ENCODE measurements around the gene VIP.

Gene VIP

GRCh38 chr6:152736687-152737273 is 13.8 kb upstream of the VIP start:
- H3K27me3 ChIP-seq (replicated peaks), result no peaks in the 10 kb centered on the region
- no peaks in the 10 kb centered on the region for H3K36me3 ChIP-seq (replicated peaks)
- in situ Hi-C loops (cut with HindIII; ENCODE audit: low pct_ligation_motif_present, low sequenced_read_pairs), result no loop called here
- no peak overlapping the region for H3K27ac ChIP-seq
- no peak for DNase-seq
- no peak overlapping the region for H3K4me3 ChIP-seq (ENCODE audit: low read depth, low read length)
- TF ChIP-seq, protein P1, sequence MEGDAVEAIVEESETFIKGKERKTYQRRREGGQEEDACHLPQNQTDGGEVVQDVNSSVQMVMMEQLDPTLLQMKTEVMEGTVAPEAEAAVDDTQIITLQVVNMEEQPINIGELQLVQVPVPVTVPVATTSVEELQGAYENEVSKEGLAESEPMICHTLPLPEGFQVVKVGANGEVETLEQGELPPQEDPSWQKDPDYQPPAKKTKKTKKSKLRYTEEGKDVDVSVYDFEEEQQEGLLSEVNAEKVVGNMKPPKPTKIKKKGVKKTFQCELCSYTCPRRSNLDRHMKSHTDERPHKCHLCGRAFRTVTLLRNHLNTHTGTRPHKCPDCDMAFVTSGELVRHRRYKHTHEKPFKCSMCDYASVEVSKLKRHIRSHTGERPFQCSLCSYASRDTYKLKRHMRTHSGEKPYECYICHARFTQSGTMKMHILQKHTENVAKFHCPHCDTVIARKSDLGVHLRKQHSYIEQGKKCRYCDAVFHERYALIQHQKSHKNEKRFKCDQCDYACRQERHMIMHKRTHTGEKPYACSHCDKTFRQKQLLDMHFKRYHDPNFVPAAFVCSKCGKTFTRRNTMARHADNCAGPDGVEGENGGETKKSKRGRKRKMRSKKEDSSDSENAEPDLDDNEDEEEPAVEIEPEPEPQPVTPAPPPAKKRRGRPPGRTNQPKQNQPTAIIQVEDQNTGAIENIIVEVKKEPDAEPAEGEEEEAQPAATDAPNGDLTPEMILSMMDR (IDR thresholded peaks at IDR 0.05; ENCODE audit: low read depth, low read length, missing control alignments), result no peak

DNA sequence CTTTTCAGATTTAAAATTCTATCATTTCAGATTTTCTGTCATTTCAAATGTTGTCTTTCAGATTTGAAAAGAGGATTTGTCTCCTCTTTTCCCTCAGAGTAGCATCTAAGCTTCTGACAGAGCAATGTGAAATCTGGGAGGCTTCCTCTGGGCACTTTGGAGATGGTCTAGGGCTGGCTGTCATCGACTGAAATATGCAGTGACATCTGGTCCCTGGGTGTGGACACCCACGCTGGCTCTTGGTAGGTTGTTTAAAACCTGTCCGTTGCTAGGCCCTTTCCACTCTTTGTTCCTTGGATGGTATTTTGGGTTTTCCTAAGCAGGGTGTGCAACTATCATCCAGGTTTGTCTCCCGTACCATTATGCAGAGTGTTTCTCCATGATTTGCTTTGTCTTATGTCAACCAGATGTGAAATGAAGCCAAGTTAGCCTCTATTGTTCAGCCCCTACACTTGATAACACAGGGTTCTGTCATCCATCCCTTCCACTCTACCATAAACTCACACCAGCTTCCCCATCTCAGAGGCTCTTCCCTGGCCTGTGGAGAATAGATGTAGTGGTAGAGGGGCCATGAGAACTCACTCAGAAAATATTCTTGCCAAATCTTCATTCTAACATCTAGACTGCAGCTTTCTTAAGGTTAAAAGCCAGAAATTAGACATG is 5.0 kb upstream of the VIP start:
- no peak overlapping the region for H3K27ac ChIP-seq
- in situ Hi-C loops (cut with HindIII; ENCODE audit: low pct_ligation_motif_present, low sequenced_read_pairs), result no loop called here
- H3K36me3 ChIP-seq (replicated peaks), result no peaks in the 10 kb centered on the region
- H3K27me3 ChIP-seq (replicated peaks), result no peaks in the 10 kb centered on the region
- TF ChIP-seq, protein P1 (IDR thresholded peaks at IDR 0.05; ENCODE audit: low read depth, low read length, missing control alignments), result no peak
- no peak for DNase-seq
- no peak overlapping the region for H3K4me3 ChIP-seq (ENCODE audit: low read depth, low read length)

- in situ Hi-C loops (cut with HindIII; ENCODE audit: low pct_ligation_motif_present, low sequenced_read_pairs), result no loop called here
- Histone ChIP-seq H3K36me3 (replicated peaks) (no peaks in the 10 kb centered on the region), H3K4me3 (ENCODE audit: low read depth, low read length) (no peak overlapping the region), H3K27ac (no peak overlapping the region), H3K27me3 (replicated peaks) (no peaks in the 10 kb centered on the region)
- peak; percentile 4 for DNase-seq
- TF ChIP-seq, protein P1 (IDR thresholded peaks at IDR 0.05; ENCODE audit: low read depth, low read length, missing control alignments), result no peak
Observed at GRCh38 chr6:152746172-152746553, 4.4 kb upstream of the VIP start.

DNA sequence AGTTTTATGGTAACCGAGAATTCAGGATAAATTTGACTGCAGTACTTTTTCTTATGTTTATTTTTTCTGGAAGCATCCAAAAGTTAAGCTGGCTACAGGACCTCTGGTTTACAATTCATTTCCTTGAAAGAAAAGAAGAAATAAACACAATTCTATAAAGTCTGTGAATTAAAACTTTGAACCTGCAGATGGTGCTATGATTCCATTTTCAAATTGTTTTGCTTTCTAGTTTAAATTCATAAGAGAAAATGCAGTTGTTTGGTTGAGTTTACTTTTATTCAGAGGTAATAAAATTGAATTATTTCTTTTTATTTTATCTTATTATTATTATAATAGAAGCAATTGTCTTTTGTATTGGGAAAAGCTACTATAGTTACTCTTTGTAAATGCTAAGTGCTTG is 1.8 kb upstream of the VIP start:
- no peak overlapping the region for H3K27ac ChIP-seq
- TF ChIP-seq, protein P1 (IDR thresholded peaks at IDR 0.05; ENCODE audit: low read depth, low read length, missing control alignments), result no peak
- in situ Hi-C loops (cut with HindIII; ENCODE audit: low pct_ligation_motif_present, low sequenced_read_pairs), result no loop called here
- H3K4me3 ChIP-seq (ENCODE audit: low read depth, low read length), result no peak overlapping the region
- H3K27me3 ChIP-seq (replicated peaks), result no peaks in the 10 kb centered on the region
- no peaks in the 10 kb centered on the region for H3K36me3 ChIP-seq (replicated peaks)
- no peak for DNase-seq

DNA sequence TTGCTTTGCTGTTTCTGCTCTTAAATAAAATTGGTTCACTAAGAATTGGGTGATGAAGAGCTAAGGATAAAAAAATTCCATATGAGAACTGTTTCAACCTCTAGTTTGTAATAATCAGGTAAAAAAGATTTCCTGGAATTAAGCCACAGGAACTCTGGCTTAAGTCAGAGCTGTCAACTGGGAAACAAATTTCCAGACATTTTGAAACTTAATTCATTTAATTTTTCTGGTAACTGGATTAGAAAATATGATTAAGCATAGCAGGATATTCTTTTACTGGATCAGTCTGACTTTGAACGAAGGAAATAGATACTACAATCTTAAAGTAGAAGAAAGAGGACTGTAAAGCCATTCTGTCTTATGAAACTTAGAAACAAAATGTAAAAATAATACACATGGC is 1.3 kb upstream of the VIP start:
- H3K27ac ChIP-seq, result no peak overlapping the region
- no peak overlapping the region for H3K4me3 ChIP-seq (ENCODE audit: low read depth, low read length)
- H3K36me3 ChIP-seq (replicated peaks), result no peaks in the 10 kb centered on the region
- in situ Hi-C loops (cut with HindIII; ENCODE audit: low pct_ligation_motif_present, low sequenced_read_pairs), result no loop called here
- no peaks in the 10 kb centered on the region for H3K27me3 ChIP-seq (replicated peaks)
- DNase-seq, result no peak
- TF ChIP-seq, protein P1 (IDR thresholded peaks at IDR 0.05; ENCODE audit: low read depth, low read length, missing control alignments), result no peak

DNA sequence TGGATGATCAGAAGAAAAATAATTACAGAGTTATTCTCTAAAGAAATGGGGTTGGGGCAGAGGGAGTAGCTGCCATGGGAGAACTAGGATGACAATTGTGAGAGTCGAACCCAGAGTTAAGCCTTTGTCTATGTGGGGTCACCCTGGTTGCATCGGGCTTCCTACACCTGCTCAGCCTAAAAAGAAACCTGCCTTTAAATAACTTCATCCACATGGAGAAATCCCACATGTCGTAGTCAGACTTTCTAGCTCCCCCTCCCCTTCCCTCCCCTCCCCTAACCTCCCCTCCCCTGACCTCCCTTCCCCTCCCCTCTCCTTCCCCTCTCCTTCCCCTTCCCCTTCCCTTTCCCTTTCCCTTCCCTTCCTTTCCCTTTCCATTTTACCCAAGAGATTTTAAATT is 14.7 kb downstream of the VIP start:
- Histone ChIP-seq H3K4me3 (ENCODE audit: low read depth, low read length) (no peak overlapping the region), H3K36me3 (replicated peaks) (no peaks in the 10 kb centered on the region), H3K27ac (no peak overlapping the region), H3K27me3 (replicated peaks) (no peaks in the 10 kb centered on the region)
- TF ChIP-seq, protein P1 (IDR thresholded peaks at IDR 0.05; ENCODE audit: low read depth, low read length, missing control alignments), result no peak
- no peak for DNase-seq
- in situ Hi-C loops (cut with HindIII; ENCODE audit: low pct_ligation_motif_present, low sequenced_read_pairs), result loop anchor here (25.0 kb wide), 1 partner anchor 172 kb away; no protein-coding TSS in a partner anchor

Measured in brain microvascular endothelial cell (primary cell).